Body of pancreas (tissue), 4 donors: Measurements from ENCODE around the gene CISH.

Experiments used
- CTCF ChIP-seq, 7 experiments: fragments of 450-650 bp in 4 of 7; fragments of 200-600 bp in 3 of 7; sonication (generic) in 3 of 7; IDR thresholded peaks; one replicate each; pipeline ENCODE4 v1.5.1; 2016 to 2019; ENCODE audit warnings: antibody characterized with exemption in 7 of 7
- POLR2A ChIP-seq, 3 donors: fragments of 450-650 bp; IDR thresholded peaks; one replicate each; pipeline ENCODE4 v1.6.1; 2016; ENCODE audit warnings: antibody characterized with exemption in 3 of 3, mild to moderate bottlenecking in 2 of 3

- TF ChIP-seq CTCF (IDR thresholded peaks at IDR 0.05) (no peak), POLR2A (IDR thresholded peaks at IDR 0.05) (no peak)
These were observed 13.9 kb upstream of the CISH start for GRCh38 chr3:50625231-50626182.
